AG09309 (cell line): Measurements from ENCODE around the gene SRCIN1.

ENCODE experiments used
- DNase-seq: peaks from one replicate; pipeline ENCODE4 v3.0.0-alpha.2; 2010; ENCODE audit warnings: low read depth
- H3K4me3 ChIP-seq: 2 replicates; pipeline ENCODE4 v1.5.1; 2011; ENCODE audit warnings: mild to moderate bottlenecking, low read depth, low read length, moderate library complexity; ENCODE audit not compliant: control insufficient read depth
- TF ChIP-seq, protein P1 (sequence below): IDR thresholded peaks from 2 replicates; pipeline ENCODE4 v1.5.1; 2011; ENCODE audit warnings: mild to moderate bottlenecking, low read depth, low read length, inconsistent platforms; ENCODE audit not compliant: insufficient read depth, control insufficient read depth; ENCODE audit errors: missing control alignments

SRCIN1 gene

DNA sequence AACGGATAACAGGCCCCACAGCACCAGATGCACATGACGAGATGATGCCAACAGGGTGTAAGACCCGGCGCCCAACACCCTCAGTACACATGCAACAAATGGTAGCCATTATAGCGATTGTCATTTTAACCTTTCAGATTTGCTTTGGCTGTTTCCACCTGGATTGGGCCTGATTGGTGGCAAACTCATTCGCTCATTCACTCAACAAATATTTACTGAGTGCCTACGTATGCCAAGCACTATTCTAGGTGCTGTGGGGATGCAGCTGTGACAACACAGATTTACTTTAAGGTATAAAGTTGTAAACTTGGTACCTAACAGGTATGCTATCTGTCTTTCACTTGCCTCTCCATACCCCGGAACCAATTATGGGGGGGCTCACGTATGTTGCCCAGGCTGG is 66.8 kb downstream of the SRCIN1 start:
- no peak for DNase-seq
- H3K4me3 ChIP-seq, result no peak overlapping the region

DNA sequence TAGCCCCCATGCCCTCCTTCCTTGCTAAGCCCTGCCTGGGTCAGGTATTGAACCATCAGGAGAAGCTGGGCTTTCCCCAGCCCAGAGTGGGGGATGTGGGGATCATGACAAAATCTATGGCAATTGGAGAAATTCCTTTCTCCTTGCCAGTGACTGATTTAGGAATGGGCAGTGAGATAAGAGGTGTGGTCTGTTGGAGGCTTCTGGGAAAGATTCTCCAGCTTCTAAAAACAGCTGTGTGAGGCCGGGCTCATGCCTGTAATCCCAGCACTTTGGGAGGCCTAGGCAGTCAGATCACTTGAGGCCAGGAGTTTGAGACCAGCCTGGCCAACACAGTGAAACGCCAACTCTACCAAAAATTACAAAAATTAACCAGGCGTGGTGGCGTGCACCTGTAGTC is 69.1 kb downstream of the SRCIN1 start:
- no peak for DNase-seq
- TF ChIP-seq, protein P1, sequence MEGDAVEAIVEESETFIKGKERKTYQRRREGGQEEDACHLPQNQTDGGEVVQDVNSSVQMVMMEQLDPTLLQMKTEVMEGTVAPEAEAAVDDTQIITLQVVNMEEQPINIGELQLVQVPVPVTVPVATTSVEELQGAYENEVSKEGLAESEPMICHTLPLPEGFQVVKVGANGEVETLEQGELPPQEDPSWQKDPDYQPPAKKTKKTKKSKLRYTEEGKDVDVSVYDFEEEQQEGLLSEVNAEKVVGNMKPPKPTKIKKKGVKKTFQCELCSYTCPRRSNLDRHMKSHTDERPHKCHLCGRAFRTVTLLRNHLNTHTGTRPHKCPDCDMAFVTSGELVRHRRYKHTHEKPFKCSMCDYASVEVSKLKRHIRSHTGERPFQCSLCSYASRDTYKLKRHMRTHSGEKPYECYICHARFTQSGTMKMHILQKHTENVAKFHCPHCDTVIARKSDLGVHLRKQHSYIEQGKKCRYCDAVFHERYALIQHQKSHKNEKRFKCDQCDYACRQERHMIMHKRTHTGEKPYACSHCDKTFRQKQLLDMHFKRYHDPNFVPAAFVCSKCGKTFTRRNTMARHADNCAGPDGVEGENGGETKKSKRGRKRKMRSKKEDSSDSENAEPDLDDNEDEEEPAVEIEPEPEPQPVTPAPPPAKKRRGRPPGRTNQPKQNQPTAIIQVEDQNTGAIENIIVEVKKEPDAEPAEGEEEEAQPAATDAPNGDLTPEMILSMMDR, result no peak
- H3K4me3 ChIP-seq, result no peak overlapping the region

More for the DNA sequence above, 66.8 kb downstream of the SRCIN1 start:
- TF ChIP-seq, protein P1, result no peak

DNA sequence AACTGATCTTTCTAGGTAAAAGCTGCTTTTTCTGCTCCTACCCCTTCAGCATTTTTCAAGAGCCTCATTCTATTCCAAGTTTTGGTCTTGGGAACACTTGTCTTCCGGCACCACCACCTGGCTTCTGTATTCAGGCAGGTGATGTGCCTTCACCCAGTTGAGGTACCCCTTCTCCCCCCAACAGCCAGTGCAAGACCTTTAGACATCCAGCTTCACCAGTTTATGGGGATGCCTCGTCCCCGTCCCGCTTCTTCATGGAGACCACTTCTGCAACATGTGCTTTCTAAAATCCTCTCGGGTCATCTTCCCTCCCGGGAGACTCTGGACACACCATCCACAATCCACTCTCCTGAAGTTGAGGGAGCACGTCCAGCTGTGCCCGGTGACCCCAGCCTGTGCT is 69.9 kb downstream of the SRCIN1 start:
- H3K4me3 ChIP-seq, result no peak overlapping the region
- DNase-seq, result no peak
- TF ChIP-seq, protein P1, result no peak

DNA sequence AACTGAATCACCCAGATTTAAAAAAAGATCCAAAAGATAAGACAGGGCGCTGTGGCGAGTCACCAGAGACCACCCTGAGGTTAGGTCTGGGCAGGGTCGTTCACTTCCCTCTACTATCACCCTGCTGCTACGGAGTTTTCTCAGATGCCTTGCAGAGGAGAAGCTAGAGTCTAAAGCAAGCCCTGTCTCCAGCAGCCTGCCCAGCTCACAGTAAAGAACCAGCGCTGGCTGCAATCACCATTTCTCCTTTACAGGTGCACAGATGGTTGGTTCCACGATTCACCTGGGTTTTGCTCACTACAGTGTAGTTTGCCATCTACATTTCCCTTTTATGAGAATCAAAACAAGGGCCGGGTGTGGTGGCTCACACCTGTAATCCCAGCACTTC is 71.3 kb downstream of the SRCIN1 start:
- DNase-seq, result no peak
- no peak overlapping the region for H3K4me3 ChIP-seq
- TF ChIP-seq, protein P1, result no peak

DNA sequence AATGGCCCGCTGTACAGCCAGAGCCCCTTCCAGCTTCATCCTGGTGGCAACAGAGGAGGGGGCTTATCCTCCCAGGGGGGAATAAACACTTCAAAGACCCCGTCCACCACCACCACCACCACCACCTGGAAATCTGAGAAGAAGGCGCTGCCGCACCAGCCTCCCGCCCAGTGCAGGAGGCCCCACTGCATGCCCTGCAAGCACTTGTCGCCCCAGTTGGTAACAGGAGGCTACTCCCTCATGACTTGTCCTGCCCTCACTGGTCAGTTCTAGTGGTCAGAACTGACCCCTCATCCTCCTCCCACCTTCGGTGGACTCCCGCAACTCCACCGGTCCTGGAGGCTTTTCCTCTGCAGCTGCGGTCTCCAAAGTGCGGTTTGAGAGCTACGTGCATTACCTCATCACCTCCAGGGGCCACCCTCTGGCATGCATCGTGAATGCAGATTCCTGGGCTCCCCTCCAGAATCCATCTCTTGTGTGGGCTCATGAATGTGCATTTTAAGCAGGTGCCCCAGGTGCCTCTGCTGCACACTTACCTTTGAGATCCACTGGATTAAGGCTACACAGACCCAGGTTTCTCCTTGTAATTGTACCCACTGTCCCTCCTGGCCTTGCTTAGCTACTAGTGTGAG is 71.8 kb downstream of the SRCIN1 start:
- TF ChIP-seq, protein P1, result no peak
- no peak for DNase-seq
- no peak overlapping the region for H3K4me3 ChIP-seq

DNA sequence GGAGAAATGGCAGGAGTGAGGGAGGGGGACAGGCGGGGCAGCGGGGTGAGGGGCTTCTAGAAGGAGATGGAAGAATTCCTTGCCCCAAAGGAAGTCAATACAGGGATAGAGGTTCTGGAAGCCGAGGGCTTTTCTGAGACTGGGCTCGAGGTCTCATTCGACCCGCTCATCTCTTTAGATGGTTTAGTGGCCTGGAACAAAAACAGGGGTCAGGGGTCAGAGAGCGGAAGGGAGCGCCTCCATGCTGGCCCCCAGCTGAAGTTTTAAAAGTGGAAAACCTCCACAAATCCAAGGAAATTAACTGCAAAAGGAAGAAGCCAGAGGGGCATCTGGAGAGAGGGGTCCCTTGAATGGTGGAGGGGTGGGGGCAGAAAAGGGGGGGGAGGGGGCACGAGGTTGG is 72.5 kb downstream of the SRCIN1 start:
- DNase-seq, result no peak
- no peak overlapping the region for H3K4me3 ChIP-seq
- TF ChIP-seq, protein P1, result no peak
